IMR-90 (cell line): ENCODE results near the gene AP2A1. TPM values are rescaled to one million over a fixed set of nuclear protein-coding genes. Genes with fewer than 3 reads are reported as not detected.

Source experiments
- ATAC-seq: fragments of 200-7000 bp; cut with Tn5 transposase; 2 replicates; pipeline ENCODE4 v1.9.1; 2020; ENCODE audit warnings: low read depth, mild to moderate bottlenecking, moderate library complexity
- BruUV-seq: library from RNA; stranded (reverse); fragments of 400-500 nt; replicated peaks from 2 replicates; lab custom pipeline; 2021; lab: Mats Ljungman, UMichigan
- CTCF ChIA-PET: fragments of 300-600 bp; formaldehyde crosslinking; extraction: SDS; loops from one replicate; lab custom pipeline; 2021; ENCODE audit warnings: antibody characterized with exemption; lab: Yijun Ruan, JAX
- POLR2A ChIA-PET: fragments of 300-600 bp; sonication (Branson Sonifier 250); formaldehyde crosslinking; loops from one replicate; lab custom pipeline; 2022; ENCODE audit warnings: antibody characterized with exemption; ENCODE audit not compliant: unreplicated experiment; lab: Charles Lee
- DNase-seq: peaks from one replicate; pipeline ENCODE4 v3.0.0; 2013
- H2AFZ ChIP-seq: replicated peaks from 2 replicates; pipeline ENCODE3; 2013; ENCODE audit warnings: low read length, mild to moderate bottlenecking; ENCODE audit not compliant: poor library complexity
- H2AK5ac ChIP-seq: 2 replicates; pipeline ENCODE4 v1.6.1; 2013; ENCODE audit warnings: low read depth, low read length, inconsistent platforms
- H2AK9ac ChIP-seq: replicated peaks from 2 replicates; pipeline ENCODE3; 2013; ENCODE audit warnings: mild to moderate bottlenecking, low read depth, low read length, moderate library complexity; ENCODE audit not compliant: poor library complexity
- H2BK120ac ChIP-seq: 2 replicates; pipeline ENCODE4 v1.6.1; 2013; ENCODE audit warnings: low read depth, low read length, inconsistent platforms
- H2BK15ac ChIP-seq: 3 replicates; pipeline ENCODE4 v1.6.1; 2013; ENCODE audit warnings: low read depth, low read length, inconsistent platforms
- H2BK20ac ChIP-seq: 2 replicates; pipeline ENCODE4 v1.6.1; 2013; ENCODE audit warnings: low read depth, mild to moderate bottlenecking, inconsistent platforms, low read length, moderate library complexity
- H2BK5ac ChIP-seq: 2 replicates; pipeline ENCODE4 v1.6.1; 2013; ENCODE audit warnings: mild to moderate bottlenecking, low read depth, low read length, inconsistent platforms; ENCODE audit not compliant: poor library complexity, severe bottlenecking
- H3K14ac ChIP-seq: replicated peaks from 2 replicates; pipeline ENCODE4 v1.6.1; 2013; ENCODE audit warnings: low read depth, low read length, inconsistent platforms
- H3K18ac ChIP-seq: 2 replicates; pipeline ENCODE4 v1.6.1; 2013; ENCODE audit warnings: low read depth, low read length, control low read depth
- H3K23ac ChIP-seq: 2 replicates; pipeline ENCODE4 v1.6.1; 2013; ENCODE audit warnings: low read depth, low read length, inconsistent platforms
- H3K27ac ChIP-seq: 2 replicates; pipeline ENCODE4 v1.5.1; 2013; ENCODE audit warnings: mild to moderate bottlenecking, control low read depth, low read length; ENCODE audit not compliant: insufficient read depth
- H3K27me3 ChIP-seq: 2 replicates; pipeline ENCODE4 v1.6.1; 2013; ENCODE audit warnings: low read length; ENCODE audit not compliant: control insufficient read depth, insufficient read depth
- H3K36me3 ChIP-seq: 2 replicates; pipeline ENCODE4 v1.6.1; 2013; ENCODE audit warnings: low read length, mixed read lengths; ENCODE audit not compliant: control insufficient read depth, insufficient read depth
- H3K4ac ChIP-seq: 2 replicates; pipeline ENCODE4 v1.6.1; 2013; ENCODE audit warnings: low read depth, low read length, inconsistent platforms
- H3K4me1 ChIP-seq: 2 replicates; pipeline ENCODE4 v1.6.1; 2013; ENCODE audit warnings: low read length, mixed read lengths; ENCODE audit not compliant: control insufficient read depth, insufficient read depth
- H3K4me2 ChIP-seq: 2 replicates; pipeline ENCODE4 v1.6.1; 2013; ENCODE audit warnings: low read depth, mild to moderate bottlenecking, control low read depth, low read length, moderate library complexity
- H3K4me3 ChIP-seq: 2 replicates; pipeline ENCODE4 v1.5.1; 2013; ENCODE audit warnings: low read depth, mild to moderate bottlenecking, control low read depth, low read length, moderate library complexity; ENCODE audit not compliant: insufficient read depth
- H3K56ac ChIP-seq: 2 replicates; pipeline ENCODE4 v1.6.1; 2013; ENCODE audit warnings: low read length, inconsistent platforms; ENCODE audit not compliant: insufficient read depth; ENCODE audit errors: extremely low read depth
- H3K79me1 ChIP-seq, 2 experiments: 2 replicates each; pipeline ENCODE4 v1.6.1; 2013; ENCODE audit warnings: low read length in 2 of 2, inconsistent platforms in 1 of 2, low read depth in 1 of 2
- H3K9ac ChIP-seq: 2 replicates; pipeline ENCODE4 v1.6.1; 2013; ENCODE audit warnings: low read depth, low read length, control low read depth
- H3K9me1 ChIP-seq: 2 replicates; pipeline ENCODE4 v1.6.1; 2013; ENCODE audit warnings: low read length, inconsistent platforms; ENCODE audit not compliant: insufficient read depth
- H3K9me3 ChIP-seq: 2 replicates; pipeline ENCODE4 v1.6.1; 2013; ENCODE audit warnings: low read length; ENCODE audit not compliant: control insufficient read depth, insufficient read depth
- H4K20me1 ChIP-seq: 2 replicates; pipeline ENCODE4 v1.6.1; 2013; ENCODE audit warnings: low read length, inconsistent platforms; ENCODE audit not compliant: insufficient read depth
- H4K5ac ChIP-seq: 2 replicates; pipeline ENCODE4 v1.6.1; 2013; ENCODE audit warnings: mild to moderate bottlenecking, low read depth, low read length, control low read depth
- H4K8ac ChIP-seq, 2 experiments: 2 replicates each; pipeline ENCODE4 v1.6.1; 2013; ENCODE audit warnings: low read depth in 2 of 2, low read length in 2 of 2, control low read depth in 1 of 2, inconsistent platforms in 1 of 2
- H4K91ac ChIP-seq: 2 replicates; pipeline ENCODE4 v1.6.1; 2013; ENCODE audit warnings: low read depth, low read length, inconsistent platforms; ENCODE audit not compliant: insufficient read depth
- BHLHE40 ChIP-seq: fragments of 150-350 bp; IDR thresholded peaks from 2 replicates; pipeline ENCODE4 v1.6.1; 2016; ENCODE audit warnings: mild to moderate bottlenecking, low read depth, low read length
- CEBPB ChIP-seq: IDR thresholded peaks from 2 replicates; pipeline ENCODE4 v1.6.1; 2012; ENCODE audit warnings: low read depth, low read length, improper control_type of control experiment
- CHD1 ChIP-seq: IDR thresholded peaks from 2 replicates; pipeline ENCODE4 v1.6.1; 2012; ENCODE audit warnings: low read depth, low read length, improper control_type of control experiment
- CTCF ChIP-seq: conservative IDR thresholded peaks from 2 replicates; pipeline ENCODE4 v1.5.1; 2012; ENCODE audit warnings: mild to moderate bottlenecking, low read depth, low read length, improper control_type of control experiment
- FOS ChIP-seq: fragments of 150-350 bp; IDR thresholded peaks from 2 replicates; pipeline ENCODE4 v1.6.1; 2016; ENCODE audit warnings: low read depth, low read length
- MAZ ChIP-seq: IDR thresholded peaks from 2 replicates; pipeline ENCODE4 v1.6.1; 2012; ENCODE audit warnings: low read depth, mild to moderate bottlenecking, low read length, improper control_type of control experiment, moderate library complexity, borderline replicate concordance
- MXI1 ChIP-seq: IDR thresholded peaks from 2 replicates; pipeline ENCODE4 v1.6.1; 2012; ENCODE audit warnings: low read depth, mild to moderate bottlenecking, low read length, moderate library complexity, borderline replicate concordance
- POLR2A ChIP-seq: IDR thresholded peaks from 2 replicates; pipeline ENCODE4 v1.6.1; 2012; ENCODE audit warnings: mild to moderate bottlenecking, low read depth, low read length
- RAD21 ChIP-seq: IDR thresholded peaks from 2 replicates; pipeline ENCODE4 v1.6.1; 2012; ENCODE audit warnings: low read length, improper control_type of control experiment
- RCOR1 ChIP-seq: IDR thresholded peaks from 2 replicates; pipeline ENCODE4 v1.6.1; 2012; ENCODE audit warnings: mild to moderate bottlenecking, low read length, improper control_type of control experiment; ENCODE audit not compliant: insufficient replicate concordance
- RFX5 ChIP-seq: IDR thresholded peaks from 2 replicates; pipeline ENCODE4 v1.8.0; 2012; ENCODE audit warnings: low read depth, mild to moderate bottlenecking, low read length, moderate library complexity
- SMC3 ChIP-seq: fragments of 150-350 bp; IDR thresholded peaks from 2 replicates; pipeline ENCODE4 v1.6.1; 2016; ENCODE audit warnings: low read depth, mild to moderate bottlenecking, antibody characterized with exemption, low read length, moderate library complexity
- WGBS, 2 experiments: methylation state at CpG; one replicate each; pipeline versions ENCODE4 v1.1.5 to v1.1.7; 2013; ENCODE audit warnings: missing lambda C conversion rate in 2 of 2; ENCODE audit not compliant: insufficient read length in 1 of 2; ENCODE audit errors: extremely low coverage in 2 of 2; 5-methylcytosine and 5-hydroxymethylcytosine counted together
- dilution Hi-C: fragments of 300-500 bp; cut with HindIII; formaldehyde crosslinking; loops from one replicate; pipeline ENCODE4 v1.14.3; 2018; ENCODE audit warnings: low sequenced_read_pairs; ENCODE audit not compliant: unreplicated experiment
- in situ Hi-C: fragments of 300-500 bp; cut with MboI; formaldehyde crosslinking; loops from 3 replicates; pipeline ENCODE4 v1.14.3; 2019; ENCODE audit warnings: low sequenced_read_pairs, inconsistent platforms, mixed read lengths
- intact Hi-C: fragments of 100-400 bp; cut with micrococcal nuclease; formaldehyde crosslinking; loops from 2 replicates; pipeline ENCODE4 v1.10.0; 2022
- polyA plus RNA-seq, 3 experiments: library from polyadenylated mRNA; depleted of rRNA; stranded (reverse); fragments of >200 nt; gene quantifications; 2 replicates each; pipeline ENCODE4 v1.2.3, GENCODE V29; 2012; ENCODE audit warnings: low replicate concordance in 1 of 3
- total RNA-seq: library from RNA; depleted of rRNA; stranded (reverse); fragments of >200 nt; gene quantifications from 2 replicates; pipeline ENCODE4 v1.2.3, GENCODE V29; 2012
- TF ChIP-seq, protein P1 (sequence below): fragments of 150-350 bp; IDR thresholded peaks from 2 replicates; pipeline ENCODE4 v1.6.1; 2017; ENCODE audit warnings: mild to moderate bottlenecking, antibody characterized with exemption, low read length, low read depth

The AP2A1 gene
- total and polyA plus RNA-seq, 2 of the 4 experiments (the other 2 are of a cell fraction), result 40.7 to 122 TPM

GRCh38 chr19:49846408-49846807 lies 79.6 kb downstream of the AP2A1 start:
- peaks cover 9% of the 10 kb centered on the region; the same call in 1 of the 2 replicates for H4K20me1 ChIP-seq
- peaks cover 12% of the 10 kb centered on the region for H3K9me1 ChIP-seq
- no peak overlapping the region for H3K4me3 ChIP-seq
- no peak overlapping the region for H3K56ac ChIP-seq
- TF ChIP-seq CHD1 (no peak), CEBPB (no peak), SMC3 (no peak), RAD21 (no peak), MXI1 (no peak), CTCF (no peak), POLR2A (no peak), MAZ (no peak), BHLHE40 (no peak), RFX5 (no peak), RCOR1 (no peak), FOS (no peak)
- TF ChIP-seq, protein P1, sequence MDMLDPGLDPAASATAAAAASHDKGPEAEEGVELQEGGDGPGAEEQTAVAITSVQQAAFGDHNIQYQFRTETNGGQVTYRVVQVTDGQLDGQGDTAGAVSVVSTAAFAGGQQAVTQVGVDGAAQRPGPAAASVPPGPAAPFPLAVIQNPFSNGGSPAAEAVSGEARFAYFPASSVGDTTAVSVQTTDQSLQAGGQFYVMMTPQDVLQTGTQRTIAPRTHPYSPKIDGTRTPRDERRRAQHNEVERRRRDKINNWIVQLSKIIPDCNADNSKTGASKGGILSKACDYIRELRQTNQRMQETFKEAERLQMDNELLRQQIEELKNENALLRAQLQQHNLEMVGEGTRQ, result no peak
- no peak overlapping the region for H2AK5ac ChIP-seq
- no peak overlapping the region for H3K14ac ChIP-seq
- no peak overlapping the region for H4K5ac ChIP-seq
- in situ Hi-C loops (no loop called here), intact Hi-C loops (no loop called here), dilution Hi-C loops (no loop called here)
- no peaks in the 10 kb centered on the region for H3K27me3 ChIP-seq
- BruUV-seq, result no TSS peak
- no peak overlapping the region for H2AK9ac ChIP-seq
- H2AFZ ChIP-seq, result no peak overlapping the region
- H2BK5ac ChIP-seq, result no peak overlapping the region
- H3K27ac ChIP-seq, result no peak overlapping the region
- POLR2A ChIA-PET, result no interaction called here
- CTCF ChIA-PET, result no interaction called here
- no peak overlapping the region for H2BK20ac ChIP-seq
- no peak overlapping the region for H3K9ac ChIP-seq
- no CpG with 5 or more reads among the region's 5 CpGs for WGBS, 2 experiments
- DNase-seq (no peak), ATAC-seq (no peak)
- H3K18ac ChIP-seq, result no peak overlapping the region
- no peak overlapping the region for H2BK15ac ChIP-seq
- H4K91ac ChIP-seq, result no peak overlapping the region
- no peak overlapping the region for H3K23ac ChIP-seq
- no peaks in the 10 kb centered on the region for H3K9me3 ChIP-seq
- H3K4me2 ChIP-seq, result no peak overlapping the region
- no peak overlapping the region for H3K4ac ChIP-seq
- no peak overlapping the region for H4K8ac ChIP-seq
- H2BK120ac ChIP-seq, result no peak overlapping the region
- H3K79me1 ChIP-seq, result peaks cover 24 to 51% of the 10 kb centered on the region in 2 experiments
- peaks cover 8% of the 10 kb centered on the region for H3K4me1 ChIP-seq
- H3K36me3 ChIP-seq, result 0 out of 2 replicates have a peak, but pooled peaks cover 2% of the 10 kb centered on the region
